HEK293 (cell line): Measurements from ENCODE around the gene CUL9.
A peak's percentile ranks its signal among the peaks of the same experiment; 100 is the strongest.

ENCODE experiments used
- CTCF ChIA-PET: fragments of 350-600 bp; formaldehyde crosslinking; extraction: SDS; loops from one replicate; lab custom pipeline; 2021; ENCODE audit warnings: antibody characterized with exemption; lab: Yijun Ruan, JAX
- POLR2A ChIA-PET: fragments of 300-600 bp; formaldehyde crosslinking; extraction: SDS; loops from one replicate; lab custom pipeline; 2020; ENCODE audit warnings: antibody characterized with exemption, inconsistent platforms; lab: Yijun Ruan, JAX
- H3K27ac ChIP-seq: fragments of 200-500 bp; sonication (Bioruptor generic); 2 replicates; pipeline ENCODE4 v1.5.1; 2014; ENCODE audit warnings: low read depth, low read length, control low read depth, inconsistent platforms; ENCODE audit errors: extremely low read depth
- H3K36me3 ChIP-seq, 2 experiments: fragments of 200-500 bp in 1 of 2; sonication (Bioruptor generic) in 1 of 2; 1 replicate in 1 of 2; 2 replicates in 1 of 2; pipeline ENCODE4 v1.5.1; 2014 to 2017; ENCODE audit warnings: inconsistent platforms in 2 of 2, low read length in 2 of 2; ENCODE audit not compliant: control insufficient read depth in 2 of 2, insufficient read depth in 1 of 2
- H3K4me1 ChIP-seq: fragments of 200-500 bp; sonication (Bioruptor generic); 2 replicates; pipeline ENCODE4 v1.5.1; 2014; ENCODE audit warnings: mild to moderate bottlenecking, low read length, inconsistent platforms; ENCODE audit not compliant: control insufficient read depth, insufficient read depth
- H3K4me3 ChIP-seq: 2 replicates; pipeline ENCODE4 v1.5.1; 2011; ENCODE audit warnings: low read depth, mild to moderate bottlenecking, control low read depth, low read length, moderate library complexity
- H3K9me3 ChIP-seq: fragments of 200-500 bp; sonication (Bioruptor generic); 2 replicates; pipeline ENCODE4 v1.5.1; 2014; ENCODE audit warnings: low read depth, low read length, inconsistent platforms; ENCODE audit not compliant: control insufficient read depth, insufficient read depth
- AEBP2 ChIP-seq: fragments of 450-650 bp; formaldehyde crosslinking; IDR thresholded peaks from 2 replicates; pipeline ENCODE4 v1.5.1; 2016; ENCODE audit warnings: missing biosample characterization, missing genetic modification characterization, borderline replicate concordance
- EGR2 ChIP-seq: fragments of 450-650 bp; formaldehyde crosslinking; IDR thresholded peaks from 2 replicates; pipeline ENCODE4 v1.5.1; 2016; ENCODE audit warnings: low read depth, missing biosample characterization, missing genetic modification characterization
- GLI4 ChIP-seq: fragments of 450-650 bp; formaldehyde crosslinking; IDR thresholded peaks from 2 replicates; pipeline ENCODE4 v1.5.1; 2016; ENCODE audit warnings: missing biosample characterization, missing genetic modification characterization
- GLIS2 ChIP-seq: fragments of 450-650 bp; formaldehyde crosslinking; IDR thresholded peaks from 2 replicates; pipeline ENCODE4 v1.5.1; 2016; ENCODE audit warnings: missing biosample characterization, missing genetic modification characterization
- IKZF3 ChIP-seq: fragments of 450-650 bp; IDR thresholded peaks from 2 replicates; pipeline ENCODE4 v1.5.0; 2018; ENCODE audit warnings: missing biosample characterization, mild to moderate bottlenecking, missing genetic modification characterization, moderate library complexity
- KLF1 ChIP-seq: fragments of 450-650 bp; formaldehyde crosslinking; IDR thresholded peaks from 2 replicates; pipeline ENCODE4 v1.5.1; 2016; ENCODE audit warnings: missing biosample characterization, missing genetic modification characterization
- OSR2 ChIP-seq: fragments of 450-650 bp; formaldehyde crosslinking; IDR thresholded peaks from 2 replicates; pipeline ENCODE4 v1.5.1; 2016; ENCODE audit warnings: missing biosample characterization, missing genetic modification characterization
- SP3 ChIP-seq: fragments of 450-650 bp; formaldehyde crosslinking; IDR thresholded peaks from 2 replicates; pipeline ENCODE4 v1.5.1; 2016; ENCODE audit warnings: missing biosample characterization, missing genetic modification characterization
- SP7 ChIP-seq: fragments of 450-650 bp; formaldehyde crosslinking; IDR thresholded peaks from 2 replicates; pipeline ENCODE4 v1.5.1; 2016; ENCODE audit warnings: missing biosample characterization, missing genetic modification characterization
- YY2 ChIP-seq: fragments of 450-650 bp; formaldehyde crosslinking; IDR thresholded peaks from 2 replicates; pipeline ENCODE4 v1.5.1; 2016; ENCODE audit warnings: missing biosample characterization, missing genetic modification characterization
- ZBTB17 ChIP-seq: fragments of 450-650 bp; formaldehyde crosslinking; IDR thresholded peaks from 2 replicates; pipeline ENCODE4 v1.5.1; 2016; ENCODE audit warnings: missing biosample characterization, missing genetic modification characterization
- ZBTB20 ChIP-seq: fragments of 450-650 bp; formaldehyde crosslinking; IDR thresholded peaks from 2 replicates; pipeline ENCODE4 v1.5.1; 2016; ENCODE audit warnings: missing biosample characterization, missing genetic modification characterization
- ZBTB48 ChIP-seq: fragments of 450-650 bp; formaldehyde crosslinking; IDR thresholded peaks from 2 replicates; pipeline ENCODE4 v1.5.1; 2016; ENCODE audit warnings: missing biosample characterization, missing genetic modification characterization
- ZBTB8A ChIP-seq: fragments of 450-650 bp; formaldehyde crosslinking; IDR thresholded peaks from 2 replicates; pipeline ENCODE4 v1.5.1; 2016; ENCODE audit warnings: missing biosample characterization, missing genetic modification characterization
- ZFHX2 ChIP-seq: fragments of 450-650 bp; formaldehyde crosslinking; conservative IDR thresholded peaks from 2 replicates; pipeline ENCODE4 v1.5.1; 2016; ENCODE audit warnings: missing biosample characterization, missing genetic modification characterization
- ZFP37 ChIP-seq: fragments of 450-650 bp; formaldehyde crosslinking; IDR thresholded peaks from 2 replicates; pipeline ENCODE4 v1.5.1; 2016; ENCODE audit warnings: missing biosample characterization, missing genetic modification characterization
- ZFP69B ChIP-seq: fragments of 450-650 bp; formaldehyde crosslinking; IDR thresholded peaks from 2 replicates; pipeline ENCODE4 v1.5.1; 2016; ENCODE audit warnings: missing biosample characterization, missing genetic modification characterization
- ZNF184 ChIP-seq: fragments of 450-650 bp; IDR thresholded peaks from 2 replicates; pipeline ENCODE4 v1.5.1; 2018; ENCODE audit warnings: missing biosample characterization, mild to moderate bottlenecking, missing genetic modification characterization
- ZNF239 ChIP-seq: fragments of 450-650 bp; formaldehyde crosslinking; IDR thresholded peaks from 2 replicates; pipeline ENCODE4 v1.5.1; 2016; ENCODE audit warnings: missing biosample characterization, missing genetic modification characterization
- ZNF24 ChIP-seq: fragments of 450-650 bp; formaldehyde crosslinking; IDR thresholded peaks from 2 replicates; pipeline ENCODE4 v1.5.1; 2016; ENCODE audit warnings: missing biosample characterization, missing genetic modification characterization
- ZNF521 ChIP-seq: fragments of 450-650 bp; formaldehyde crosslinking; IDR thresholded peaks from 2 replicates; pipeline ENCODE4 v1.5.1; 2017; ENCODE audit warnings: missing biosample characterization, mild to moderate bottlenecking, missing genetic modification characterization
- ZNF555 ChIP-seq: fragments of 450-650 bp; formaldehyde crosslinking; conservative IDR thresholded peaks from 2 replicates; pipeline ENCODE4 v1.5.1; 2017; ENCODE audit warnings: missing biosample characterization, mild to moderate bottlenecking, missing genetic modification characterization, inconsistent platforms
- ZNF585B ChIP-seq: fragments of 450-650 bp; formaldehyde crosslinking; IDR thresholded peaks from 2 replicates; pipeline ENCODE4 v1.5.1; 2016; ENCODE audit warnings: missing biosample characterization, missing genetic modification characterization
- ZNF629 ChIP-seq: fragments of 450-650 bp; formaldehyde crosslinking; IDR thresholded peaks from 2 replicates; pipeline ENCODE4 v1.5.1; 2017; ENCODE audit warnings: missing biosample characterization, missing genetic modification characterization
- ZNF785 ChIP-seq: fragments of 450-650 bp; formaldehyde crosslinking; IDR thresholded peaks from 2 replicates; pipeline ENCODE4 v1.5.1; 2016; ENCODE audit warnings: missing biosample characterization, missing genetic modification characterization
- ZXDB ChIP-seq: fragments of 450-650 bp; formaldehyde crosslinking; IDR thresholded peaks from 2 replicates; pipeline ENCODE4 v1.5.1; 2016; ENCODE audit warnings: missing biosample characterization, missing genetic modification characterization
- TF ChIP-seq, protein P1 (sequence below): fragments of 450-650 bp; formaldehyde crosslinking; IDR thresholded peaks from 2 replicates; pipeline ENCODE4 v1.5.1; 2016; ENCODE audit warnings: missing biosample characterization, missing genetic modification characterization
- TF ChIP-seq, protein P2 (sequence below): fragments of 450-650 bp; formaldehyde crosslinking; IDR thresholded peaks from 2 replicates; pipeline ENCODE4 v1.5.1; 2016; ENCODE audit warnings: missing biosample characterization, missing genetic modification characterization
- TF ChIP-seq, protein P3 (sequence below): fragments of 450-650 bp; formaldehyde crosslinking; IDR thresholded peaks from 2 replicates; pipeline ENCODE4 v1.5.1; 2017; ENCODE audit warnings: missing biosample characterization, missing genetic modification characterization
- TF ChIP-seq, protein P4 (sequence below): fragments of 450-650 bp; formaldehyde crosslinking; IDR thresholded peaks from 2 replicates; pipeline ENCODE4 v1.5.1; 2016; ENCODE audit warnings: missing biosample characterization, missing genetic modification characterization

The CUL9 gene

DNA sequence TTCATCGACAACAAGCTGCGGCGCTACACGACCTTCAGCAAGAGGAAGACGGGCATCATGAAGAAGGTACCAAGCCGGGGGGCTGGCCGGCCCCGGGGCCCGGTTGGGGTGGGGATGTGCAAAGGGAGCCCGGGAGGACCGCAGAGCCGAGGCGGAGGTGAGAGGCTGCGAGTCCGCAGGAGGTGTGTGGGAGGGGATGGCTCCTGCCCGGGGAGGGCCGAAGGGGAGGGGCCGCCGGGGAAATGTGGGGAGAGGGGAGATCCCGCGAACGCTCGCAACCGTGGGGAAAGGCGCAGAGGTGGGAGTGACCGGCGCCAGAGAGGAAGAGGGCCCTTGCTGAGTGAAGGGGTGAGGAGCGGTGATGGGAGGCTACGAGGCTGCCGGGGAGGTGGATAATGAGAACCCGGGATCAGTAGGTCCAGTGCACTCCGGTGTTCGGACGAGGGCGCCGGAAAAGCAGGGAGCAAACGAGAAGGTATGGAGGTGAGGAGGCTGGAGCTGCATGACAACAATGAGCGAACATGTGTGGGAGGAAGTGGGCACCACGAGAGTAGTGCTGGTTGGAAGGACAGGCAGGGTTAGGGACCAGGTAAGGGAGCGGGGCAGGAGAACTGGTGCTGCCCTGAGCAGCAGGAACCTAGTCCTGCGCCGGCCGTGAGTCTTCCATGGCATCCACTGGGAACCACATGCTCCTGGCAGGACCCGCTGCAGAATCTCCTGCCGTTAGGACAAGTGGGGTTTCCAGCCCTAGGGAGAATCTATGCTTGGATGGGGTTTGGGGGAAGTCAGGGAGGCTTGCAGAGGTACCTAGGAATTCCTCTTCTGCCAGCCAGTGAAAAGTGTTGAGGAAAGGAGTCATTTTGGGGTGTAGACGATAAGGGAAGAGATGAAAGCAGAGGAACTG, 9.6 kb upstream of the CUL9 start:
- CTCF ChIA-PET = interaction anchor here (0.6 to 2.6 kb wide), 9 partner anchors 8 to 420 kb away, joined by 3 to 11 read pairs (median 4); partner anchors contain the start of genes CUL9 and DNPH1
- Histone ChIP-seq H3K36me3 (peaks cover 17 to 31% of the 10 kb centered on the region in 2 experiments), H3K4me1 (peaks cover 15% of the 10 kb centered on the region), H3K27ac (peak overlapping the region; percentile 98), H3K9me3 (no peaks in the 10 kb centered on the region), H3K4me3 (peak overlapping the region; percentile 82)
- POLR2A ChIA-PET = interaction anchor here (1.0 to 2.4 kb wide), 5 partner anchors 9 to 243 kb away, joined by 4 to 12 read pairs (median 4); partner anchors contain the start of genes CNPY3, CUL9, KLHDC3 and MEA1
- TF ChIP-seq SP3 (tag by site-specific recombination) (peak; percentile 75), ZNF239 (tag by site-specific recombination) (no peak), ZFP37 (tag by site-specific recombination) (peak; percentile 72; the same call in 1 of the 2 replicates), ZFP69B (peak; percentile 25), KLF1 (tag by site-specific recombination) (0 out of 2 replicates have a peak, but pooled peaks have one; percentile 11), ZBTB20 (peak; percentile 99), GLI4 (no peak), ZNF629 (tag by site-specific recombination) (peak; percentile 26; the same call in 1 of the 2 replicates), SP7 (tag by site-specific recombination) (peak; percentile 69), AEBP2 (tag by site-specific recombination) (no peak), ZNF585B (tag by site-specific recombination) (no peak), IKZF3 (tag by site-specific recombination) (peak; percentile 59), ZNF785 (no peak), YY2 (tag by site-specific recombination) (0 out of 2 replicates have a peak, but pooled peaks have one; percentile 9), ZNF24 (peak; percentile 49; the same call in 1 of the 2 replicates), ZXDB (tag by site-specific recombination) (peak; percentile 58), ZBTB17 (tag by site-specific recombination) (peak; percentile 77), ZNF184 (tag by site-specific recombination) (no peak), OSR2 (tag by site-specific recombination) (no peak), GLIS2 (peak; percentile 97), ZNF555 (no peak), ZBTB48 (tag by site-specific recombination) (peak; percentile 100), ZBTB8A (0 out of 2 replicates have a peak, but pooled peaks have one; percentile 11), ZFHX2 (tag by site-specific recombination) (peak; percentile 89), EGR2 (tag by site-specific recombination) (peak; percentile 89), ZNF521 (tag by site-specific recombination) (no peak)
- TF ChIP-seq, protein P1, sequence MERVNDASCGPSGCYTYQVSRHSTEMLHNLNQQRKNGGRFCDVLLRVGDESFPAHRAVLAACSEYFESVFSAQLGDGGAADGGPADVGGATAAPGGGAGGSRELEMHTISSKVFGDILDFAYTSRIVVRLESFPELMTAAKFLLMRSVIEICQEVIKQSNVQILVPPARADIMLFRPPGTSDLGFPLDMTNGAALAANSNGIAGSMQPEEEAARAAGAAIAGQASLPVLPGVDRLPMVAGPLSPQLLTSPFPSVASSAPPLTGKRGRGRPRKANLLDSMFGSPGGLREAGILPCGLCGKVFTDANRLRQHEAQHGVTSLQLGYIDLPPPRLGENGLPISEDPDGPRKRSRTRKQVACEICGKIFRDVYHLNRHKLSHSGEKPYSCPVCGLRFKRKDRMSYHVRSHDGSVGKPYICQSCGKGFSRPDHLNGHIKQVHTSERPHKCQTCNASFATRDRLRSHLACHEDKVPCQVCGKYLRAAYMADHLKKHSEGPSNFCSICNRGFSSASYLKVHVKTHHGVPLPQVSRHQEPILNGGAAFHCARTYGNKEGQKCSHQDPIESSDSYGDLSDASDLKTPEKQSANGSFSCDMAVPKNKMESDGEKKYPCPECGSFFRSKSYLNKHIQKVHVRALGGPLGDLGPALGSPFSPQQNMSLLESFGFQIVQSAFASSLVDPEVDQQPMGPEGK (tag by site-specific recombination) = peak; percentile 88
- TF ChIP-seq, protein P2, sequence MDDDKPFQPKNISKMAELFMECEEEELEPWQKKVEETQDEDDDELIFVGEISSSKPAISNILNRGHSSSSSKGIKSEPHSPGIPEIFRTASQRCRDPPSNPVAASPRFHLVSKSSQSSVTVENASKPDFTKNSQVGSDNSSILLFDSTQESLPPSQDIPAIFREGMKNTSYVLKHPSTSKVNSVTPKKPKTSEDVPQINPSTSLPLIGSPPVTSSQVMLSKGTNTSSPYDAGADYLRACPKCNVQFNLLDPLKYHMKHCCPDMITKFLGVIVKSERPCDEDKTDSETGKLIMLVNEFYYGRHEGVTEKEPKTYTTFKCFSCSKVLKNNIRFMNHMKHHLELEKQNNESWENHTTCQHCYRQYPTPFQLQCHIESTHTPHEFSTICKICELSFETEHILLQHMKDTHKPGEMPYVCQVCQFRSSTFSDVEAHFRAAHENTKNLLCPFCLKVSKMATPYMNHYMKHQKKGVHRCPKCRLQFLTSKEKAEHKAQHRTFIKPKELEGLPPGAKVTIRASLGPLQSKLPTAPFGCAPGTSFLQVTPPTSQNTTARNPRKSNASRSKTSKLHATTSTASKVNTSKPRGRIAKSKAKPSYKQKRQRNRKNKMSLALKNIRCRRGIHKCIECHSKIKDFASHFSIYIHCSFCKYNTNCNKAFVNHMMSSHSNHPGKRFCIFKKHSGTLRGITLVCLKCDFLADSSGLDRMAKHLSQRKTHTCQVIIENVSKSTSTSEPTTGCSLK (tag by site-specific recombination) = no peak
- TF ChIP-seq, protein P3, sequence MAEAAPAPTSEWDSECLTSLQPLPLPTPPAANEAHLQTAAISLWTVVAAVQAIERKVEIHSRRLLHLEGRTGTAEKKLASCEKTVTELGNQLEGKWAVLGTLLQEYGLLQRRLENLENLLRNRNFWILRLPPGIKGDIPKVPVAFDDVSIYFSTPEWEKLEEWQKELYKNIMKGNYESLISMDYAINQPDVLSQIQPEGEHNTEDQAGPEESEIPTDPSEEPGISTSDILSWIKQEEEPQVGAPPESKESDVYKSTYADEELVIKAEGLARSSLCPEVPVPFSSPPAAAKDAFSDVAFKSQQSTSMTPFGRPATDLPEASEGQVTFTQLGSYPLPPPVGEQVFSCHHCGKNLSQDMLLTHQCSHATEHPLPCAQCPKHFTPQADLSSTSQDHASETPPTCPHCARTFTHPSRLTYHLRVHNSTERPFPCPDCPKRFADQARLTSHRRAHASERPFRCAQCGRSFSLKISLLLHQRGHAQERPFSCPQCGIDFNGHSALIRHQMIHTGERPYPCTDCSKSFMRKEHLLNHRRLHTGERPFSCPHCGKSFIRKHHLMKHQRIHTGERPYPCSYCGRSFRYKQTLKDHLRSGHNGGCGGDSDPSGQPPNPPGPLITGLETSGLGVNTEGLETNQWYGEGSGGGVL = peak; percentile 61; the same call in 1 of the 2 replicates
- TF ChIP-seq, protein P4, sequence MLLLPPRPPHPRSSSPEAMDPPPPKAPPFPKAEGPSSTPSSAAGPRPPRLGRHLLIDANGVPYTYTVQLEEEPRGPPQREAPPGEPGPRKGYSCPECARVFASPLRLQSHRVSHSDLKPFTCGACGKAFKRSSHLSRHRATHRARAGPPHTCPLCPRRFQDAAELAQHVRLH (tag by site-specific recombination) = no peak
